SU-DHL-6 (cell line): Measurements from ENCODE around the gene SMTN.

Source experiments
- H2AFZ ChIP-seq: fragments of 200-600 bp; sonication (generic); 2 replicates; pipeline ENCODE4 v1.6.1; 2014; ENCODE audit warnings: low read depth, mild to moderate bottlenecking, moderate library complexity, mixed read lengths, antibody characterized with exemption, low read length; ENCODE audit not compliant: severe bottlenecking
- H3F3A ChIP-seq: fragments of 200-600 bp; shearing (Covaris generic); 2 replicates; pipeline ENCODE4 v1.6.0; 2016; ENCODE audit warnings: antibody characterized with exemption, mild to moderate bottlenecking; ENCODE audit not compliant: insufficient read depth
- H3K27ac ChIP-seq: fragments of 200-600 bp; sonication (generic); 2 replicates; pipeline ENCODE4 v1.5.1; 2016; ENCODE audit warnings: low read depth, mild to moderate bottlenecking, low read length, moderate library complexity, mixed read lengths
- H3K27me3 ChIP-seq: fragments of 200-600 bp; sonication (generic), shearing (Covaris generic); 2 replicates; pipeline ENCODE4 v1.6.0; 2014; ENCODE audit warnings: mild to moderate bottlenecking, low read length
- H3K36me3 ChIP-seq: fragments of 200-600 bp; sonication (generic); 2 replicates; pipeline ENCODE4 v1.6.1; 2014; ENCODE audit warnings: mild to moderate bottlenecking, low read length, mixed read lengths
- H3K4me2 ChIP-seq: fragments of 300-600, 200-600 bp; shearing (Covaris generic), sonication (generic); 2 replicates; pipeline ENCODE4 v1.6.0; 2014; ENCODE audit warnings: low read length, low read depth, mild to moderate bottlenecking; ENCODE audit not compliant: poor library complexity, severe bottlenecking
- H3K4me3 ChIP-seq: fragments of 200-600 bp; sonication (generic); 2 replicates; pipeline ENCODE4 v1.5.1; 2014; ENCODE audit warnings: antibody characterized with exemption, low read length, mild to moderate bottlenecking, mixed read lengths; ENCODE audit not compliant: insufficient read depth, poor library complexity, severe bottlenecking
- H3K79me2 ChIP-seq: fragments of 200-600 bp; sonication (generic); 2 replicates; pipeline ENCODE4 v1.6.1; 2014; ENCODE audit warnings: mild to moderate bottlenecking, low read length, moderate library complexity; ENCODE audit not compliant: insufficient read depth
- H3K9ac ChIP-seq: fragments of 200-600 bp; sonication (generic); 2 replicates; pipeline ENCODE4 v1.7.0; 2014; ENCODE audit warnings: mild to moderate bottlenecking, low read length
- H3K9me2 ChIP-seq: fragments of 200-600 bp; sonication (generic); replicated peaks from 2 replicates; pipeline ENCODE4 v1.6.1; 2014; ENCODE audit warnings: low read length; ENCODE audit not compliant: insufficient read depth
- H3K9me3 ChIP-seq: fragments of 200-600 bp; sonication (generic); 2 replicates; pipeline ENCODE4 v1.6.1; 2014; ENCODE audit warnings: low read length, mixed read lengths; ENCODE audit not compliant: insufficient read depth
- H4K20me1 ChIP-seq: fragments of 200-600 bp; sonication (generic); 2 replicates; pipeline ENCODE4 v1.6.1; 2014; ENCODE audit warnings: low read depth, mild to moderate bottlenecking, antibody characterized with exemption, low read length, moderate library complexity, mixed read lengths
- EZH2phosphoT487 ChIP-seq: fragments of 200-600 bp; sonication (generic), shearing (Covaris generic); conservative IDR thresholded peaks from 2 replicates; pipeline ENCODE4 v1.6.1; 2018; ENCODE audit warnings: mild to moderate bottlenecking, antibody characterized with exemption, low read length, moderate library complexity, mixed read lengths
- TF ChIP-seq, protein P1 (sequence below): fragments of 200-600 bp; sonication (generic); IDR thresholded peaks from one replicate; pipeline ENCODE4 v1.5.1; 2017; ENCODE audit warnings: antibody characterized with exemption, mild to moderate bottlenecking, low read length, moderate library complexity; ENCODE audit not compliant: insufficient read depth, poor library complexity, severe bottlenecking

SMTN gene

DNA sequence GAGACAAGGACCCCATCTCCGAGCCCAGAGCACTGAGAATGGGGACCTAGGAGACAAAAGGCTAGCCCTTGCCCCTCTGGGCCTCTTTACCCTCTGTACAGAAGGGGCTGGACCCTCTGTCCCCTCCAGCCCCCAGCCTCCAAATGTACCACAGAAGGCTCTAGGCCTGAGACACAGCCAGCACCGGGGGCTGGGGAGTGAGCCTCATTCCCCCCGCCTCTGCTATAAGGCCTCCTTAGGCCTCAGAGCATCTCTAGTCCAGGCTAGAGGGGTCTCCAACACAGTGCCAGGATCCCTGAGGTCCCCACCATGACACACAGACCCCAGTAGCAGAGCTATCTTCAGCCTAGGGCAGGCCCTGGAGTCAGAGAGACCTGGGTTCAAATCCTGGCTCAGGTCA is 4.8 kb downstream of the SMTN start:
- Histone ChIP-seq H3K27ac (no peak overlapping the region), H4K20me1 (no peaks in the 10 kb centered on the region), H3K36me3 (no peaks in the 10 kb centered on the region), H3K79me2 (no peaks in the 10 kb centered on the region), H3K9ac (peak overlapping the region; percentile 69), H2AFZ (no peak overlapping the region), H3K4me3 (no peak overlapping the region), H3K9me2 (no peaks in the 10 kb centered on the region), H3K4me2 (no peak overlapping the region), H3K27me3 (no peaks in the 10 kb centered on the region), H3F3A (peaks cover 12% of the 10 kb centered on the region), H3K9me3 (no peaks in the 10 kb centered on the region)
- TF ChIP-seq, protein P1, sequence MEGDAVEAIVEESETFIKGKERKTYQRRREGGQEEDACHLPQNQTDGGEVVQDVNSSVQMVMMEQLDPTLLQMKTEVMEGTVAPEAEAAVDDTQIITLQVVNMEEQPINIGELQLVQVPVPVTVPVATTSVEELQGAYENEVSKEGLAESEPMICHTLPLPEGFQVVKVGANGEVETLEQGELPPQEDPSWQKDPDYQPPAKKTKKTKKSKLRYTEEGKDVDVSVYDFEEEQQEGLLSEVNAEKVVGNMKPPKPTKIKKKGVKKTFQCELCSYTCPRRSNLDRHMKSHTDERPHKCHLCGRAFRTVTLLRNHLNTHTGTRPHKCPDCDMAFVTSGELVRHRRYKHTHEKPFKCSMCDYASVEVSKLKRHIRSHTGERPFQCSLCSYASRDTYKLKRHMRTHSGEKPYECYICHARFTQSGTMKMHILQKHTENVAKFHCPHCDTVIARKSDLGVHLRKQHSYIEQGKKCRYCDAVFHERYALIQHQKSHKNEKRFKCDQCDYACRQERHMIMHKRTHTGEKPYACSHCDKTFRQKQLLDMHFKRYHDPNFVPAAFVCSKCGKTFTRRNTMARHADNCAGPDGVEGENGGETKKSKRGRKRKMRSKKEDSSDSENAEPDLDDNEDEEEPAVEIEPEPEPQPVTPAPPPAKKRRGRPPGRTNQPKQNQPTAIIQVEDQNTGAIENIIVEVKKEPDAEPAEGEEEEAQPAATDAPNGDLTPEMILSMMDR = no peak

DNA sequence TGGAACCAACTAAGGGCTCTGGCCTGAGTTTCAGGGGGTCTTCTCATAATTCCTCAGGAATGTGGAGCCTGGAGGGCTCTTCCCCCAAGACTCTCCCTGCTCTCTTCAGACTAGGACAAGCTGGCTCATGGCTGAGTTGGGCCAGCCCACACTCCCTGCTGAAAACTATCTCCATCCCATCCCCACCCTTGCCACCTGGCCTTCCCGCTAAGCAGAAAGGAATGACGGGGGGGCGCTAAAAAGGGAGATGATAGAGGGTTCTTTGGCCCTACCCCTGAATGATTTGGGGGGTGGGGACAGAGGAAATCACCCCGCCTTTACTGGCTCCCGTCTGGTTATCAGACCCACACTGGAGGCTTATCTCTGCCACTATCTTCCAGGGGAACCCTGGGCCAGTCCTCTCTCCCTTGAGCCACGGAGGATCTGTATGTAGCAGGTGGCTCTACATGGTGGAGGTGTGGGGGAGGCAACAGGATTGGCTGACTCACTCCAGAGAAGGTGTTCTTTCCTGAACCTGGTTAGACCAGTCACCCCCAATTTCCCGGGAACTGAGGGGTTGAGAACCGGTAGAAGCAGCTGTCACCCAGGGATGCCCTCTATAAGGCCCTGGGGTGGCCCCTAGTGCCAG is 5.7 kb downstream of the SMTN start:
- H3K9me3 ChIP-seq = no peaks in the 10 kb centered on the region
- H3K4me2 ChIP-seq = no peak overlapping the region

DNA sequence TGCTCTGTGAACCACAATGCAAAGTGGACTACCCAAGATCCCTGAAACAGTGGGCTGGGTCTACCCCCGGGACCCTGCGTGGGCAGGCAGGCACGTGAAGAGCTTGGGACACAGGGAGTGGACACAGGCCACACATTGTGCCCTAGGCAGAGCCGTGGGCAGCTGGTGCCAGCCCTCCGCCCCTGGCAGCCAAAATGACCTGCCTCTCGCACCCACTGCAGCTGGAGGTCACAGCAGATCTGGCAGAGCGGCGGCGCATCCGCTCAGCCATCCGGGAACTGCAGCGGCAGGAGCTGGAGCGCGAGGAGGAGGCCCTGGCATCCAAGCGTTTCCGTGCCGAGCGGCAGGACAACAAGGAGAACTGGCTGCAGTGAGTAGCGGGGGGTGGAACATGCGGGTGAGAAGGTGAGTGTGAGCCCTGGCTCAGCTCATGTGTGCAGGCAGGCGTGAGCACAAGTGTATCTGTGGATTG is 6.7 kb downstream of the SMTN start:
- Histone ChIP-seq H3K27ac (no peak overlapping the region), H3F3A (peaks cover 12% of the 10 kb centered on the region), H3K27me3 (no peaks in the 10 kb centered on the region), H4K20me1 (no peaks in the 10 kb centered on the region), H3K4me2 (no peak overlapping the region), H3K79me2 (no peaks in the 10 kb centered on the region), H3K4me3 (no peak overlapping the region), H3K9ac (no peak overlapping the region), H3K9me3 (no peaks in the 10 kb centered on the region), H2AFZ (no peak overlapping the region), H3K9me2 (no peaks in the 10 kb centered on the region), H3K36me3 (no peaks in the 10 kb centered on the region)
- TF ChIP-seq, protein P1 = no peak
- no peak for TF ChIP-seq EZH2phosphoT487

More for the DNA sequence above, 5.7 kb downstream of the SMTN start:
- Histone ChIP-seq H3K9ac (no peak overlapping the region), H3K79me2 (no peaks in the 10 kb centered on the region), H4K20me1 (no peaks in the 10 kb centered on the region), H3K9me2 (no peaks in the 10 kb centered on the region), H3K36me3 (no peaks in the 10 kb centered on the region), H3K27ac (no peak overlapping the region), H3K4me3 (no peak overlapping the region), H3F3A (peaks cover 12% of the 10 kb centered on the region), H3K27me3 (no peaks in the 10 kb centered on the region), H2AFZ (no peak overlapping the region)
- TF ChIP-seq, protein P1 = no peak
- no peak for TF ChIP-seq EZH2phosphoT487
